Neural cell (in vitro differentiated cells): ENCODE measurements around the gene CHST13. TPM values are rescaled to one million over a fixed set of nuclear protein-coding genes. Genes with fewer than 3 reads are reported as not detected.

ENCODE experiments used
- H2AFZ ChIP-seq: fragments of 200-600, 300-800 bp; sonication (generic), shearing (Covaris generic); 2 replicates; pipeline ENCODE4 v1.6.0; 2014; ENCODE audit warnings: low read depth, mild to moderate bottlenecking, antibody characterized with exemption, low read length, moderate library complexity
- H3F3A ChIP-seq: fragments of 200-600 bp; shearing (Covaris generic); 2 replicates; pipeline ENCODE4 v1.6.1; 2016; ENCODE audit warnings: mild to moderate bottlenecking, moderate library complexity, mixed read lengths, antibody characterized with exemption, low read length; ENCODE audit not compliant: insufficient read depth, poor library complexity, severe bottlenecking
- H3K27ac ChIP-seq: fragments of 200-600, 300-800 bp; sonication (generic), shearing (Covaris generic); 2 replicates; pipeline ENCODE4 v1.5.1; 2014; ENCODE audit warnings: mild to moderate bottlenecking, low read length, moderate library complexity
- H3K27me3 ChIP-seq: fragments of 300-800, 200-600 bp; sonication (generic), shearing (Covaris generic); 2 replicates; pipeline ENCODE4 v1.6.0; 2014; ENCODE audit warnings: mild to moderate bottlenecking, low read depth, low read length, moderate library complexity; ENCODE audit not compliant: insufficient read depth
- H3K36me3 ChIP-seq: fragments of 300-800, 200-600 bp; sonication (generic), shearing (Covaris generic); 2 replicates; pipeline ENCODE4 v1.5.1; 2014; ENCODE audit warnings: mild to moderate bottlenecking, antibody characterized with exemption, low read length, moderate library complexity; ENCODE audit not compliant: insufficient read depth
- H3K4me2 ChIP-seq: fragments of 300-800, 200-600 bp; sonication (generic), shearing (Covaris generic); 2 replicates; pipeline ENCODE4 v1.6.0; 2014; ENCODE audit warnings: mild to moderate bottlenecking, low read length
- H3K4me3 ChIP-seq: fragments of 300-800, 200-600 bp; sonication (generic), shearing (Covaris generic); 2 replicates; pipeline ENCODE4 v1.5.1; 2014; ENCODE audit warnings: mild to moderate bottlenecking, low read length, moderate library complexity
- H3K79me2 ChIP-seq: fragments of 200-600 bp; shearing (Covaris generic); replicated peaks from 2 replicates; pipeline ENCODE4 v1.6.0; 2014; ENCODE audit warnings: mild to moderate bottlenecking, low read length, moderate library complexity; ENCODE audit not compliant: insufficient read depth
- H3K9ac ChIP-seq: fragments of 300-800, 200-600 bp; sonication (generic), shearing (Covaris generic); 2 replicates; pipeline ENCODE4 v1.6.1; 2016; ENCODE audit warnings: mild to moderate bottlenecking, low read length, mixed read lengths
- H3K9me2 ChIP-seq: fragments of 200-600 bp; shearing (Covaris generic); 2 replicates; pipeline ENCODE4 v1.6.1; 2016; ENCODE audit warnings: mild to moderate bottlenecking, low read length, mixed read lengths; ENCODE audit not compliant: insufficient read depth
- H3K9me3 ChIP-seq: fragments of 200-600, 300-800 bp; sonication (generic), shearing (Covaris generic); 2 replicates; pipeline ENCODE4 v1.6.1; 2016; ENCODE audit warnings: mild to moderate bottlenecking, mixed run types, low read length, moderate library complexity, mixed read lengths
- H4K20me1 ChIP-seq: fragments of 200-600 bp; shearing (Covaris generic); 2 replicates; pipeline ENCODE4 v1.6.1; 2016; ENCODE audit warnings: mild to moderate bottlenecking, mixed run types; ENCODE audit not compliant: insufficient read depth
- CTCF ChIP-seq: fragments of 450-650 bp; IDR thresholded peaks from 2 replicates; pipeline ENCODE4 v1.5.1; 2014; ENCODE audit warnings: antibody characterized with exemption, mild to moderate bottlenecking, moderate library complexity; ENCODE audit not compliant: poor library complexity, severe bottlenecking
- EP300 ChIP-seq: fragments of 450-650 bp; conservative IDR thresholded peaks from 2 replicates; pipeline ENCODE4 v1.6.1; 2014; ENCODE audit warnings: antibody characterized with exemption, mild to moderate bottlenecking, moderate library complexity; ENCODE audit not compliant: poor library complexity, severe bottlenecking
- EZH2 ChIP-seq: fragments of 200-600, 300-800 bp; shearing (Covaris generic), sonication (generic); IDR thresholded peaks from 2 replicates; pipeline ENCODE4 v1.6.1; 2014; ENCODE audit warnings: antibody characterized with exemption, low read length, borderline replicate concordance, mild to moderate bottlenecking; ENCODE audit not compliant: insufficient read depth, poor library complexity, severe bottlenecking
- MXI1 ChIP-seq: fragments of 450-650 bp; conservative IDR thresholded peaks from 2 replicates; pipeline ENCODE4 v1.6.1; 2014; ENCODE audit warnings: antibody characterized with exemption, mild to moderate bottlenecking; ENCODE audit not compliant: poor library complexity, severe bottlenecking
- POLR2AphosphoS5 ChIP-seq: IDR thresholded peaks from 2 replicates; pipeline ENCODE4 v1.6.1; 2012
- RAD21 ChIP-seq: fragments of 450-650 bp; conservative IDR thresholded peaks from 2 replicates; pipeline ENCODE4 v1.6.1; 2014; ENCODE audit warnings: antibody characterized with exemption, mild to moderate bottlenecking, moderate library complexity
- REST ChIP-seq: IDR thresholded peaks from 2 replicates; pipeline ENCODE4 v1.6.1; 2012; ENCODE audit warnings: borderline replicate concordance
- SMC3 ChIP-seq: fragments of 450-650 bp; conservative IDR thresholded peaks from 2 replicates; pipeline ENCODE4 v1.6.1; 2014; ENCODE audit warnings: antibody characterized with exemption, mild to moderate bottlenecking, moderate library complexity; ENCODE audit not compliant: poor library complexity
- TAF1 ChIP-seq: IDR thresholded peaks from 2 replicates; pipeline ENCODE4 v1.6.1; 2012; ENCODE audit warnings: low read depth
- polyA plus RNA-seq: library from polyadenylated mRNA; depleted of rRNA; stranded (reverse); fragments of >200 nt; gene quantifications from 2 replicates; pipeline ENCODE4 v1.2.3, GENCODE V29; 2014

Gene CHST13
- polyA plus RNA-seq, 1 donor from 2014 or later: not detected

- no peaks in the 10 kb centered on the region for H3F3A ChIP-seq
- H4K20me1 ChIP-seq: no peaks in the 10 kb centered on the region
- H3K4me3 ChIP-seq: no peak overlapping the region
- H3K79me2 ChIP-seq: no peaks in the 10 kb centered on the region
- H3K9ac ChIP-seq: no peak overlapping the region
- H3K27me3 ChIP-seq: no peaks in the 10 kb centered on the region
- no peaks in the 10 kb centered on the region for H3K36me3 ChIP-seq
- no peaks in the 10 kb centered on the region for H3K9me3 ChIP-seq
- no peak overlapping the region for H2AFZ ChIP-seq
- no peaks in the 10 kb centered on the region for H3K9me2 ChIP-seq
- H3K4me2 ChIP-seq: no peak overlapping the region
- H3K27ac ChIP-seq: no peak overlapping the region
- TF ChIP-seq POLR2AphosphoS5 (no peak), CTCF (no peak), MXI1 (no peak), RAD21 (no peak), EZH2 (no peak), TAF1 (no peak), REST (no peak), EP300 (no peak), SMC3 (no peak)
These were observed 28.1 kb downstream of the CHST13 start for GRCh38 chr3:126551839-126552687.

- H3K4me3 ChIP-seq: no peak overlapping the region
- no peaks in the 10 kb centered on the region for H4K20me1 ChIP-seq
- H3K9me3 ChIP-seq: no peaks in the 10 kb centered on the region
- H3F3A ChIP-seq: no peaks in the 10 kb centered on the region
- no peaks in the 10 kb centered on the region for H3K79me2 ChIP-seq
- TF ChIP-seq EZH2: no peak
- no peak for TF ChIP-seq MXI1
- TF ChIP-seq TAF1: no peak
- no peak for TF ChIP-seq REST
- no peak for TF ChIP-seq CTCF
- H3K27ac ChIP-seq: no peak overlapping the region
- no peaks in the 10 kb centered on the region for H3K27me3 ChIP-seq
- no peaks in the 10 kb centered on the region for H3K9me2 ChIP-seq
- no peak overlapping the region for H3K9ac ChIP-seq
- H3K36me3 ChIP-seq: no peaks in the 10 kb centered on the region
- H2AFZ ChIP-seq: no peak overlapping the region
- no peak overlapping the region for H3K4me2 ChIP-seq
These were observed 28.8 kb downstream of the CHST13 start for GRCh38 chr3:126552688-126553283.
